Inflammatory macrophage treated with lipopolysaccharide for 4 hours (primary cell): Measurements from ENCODE around the gene EHMT1.
"Not testable (repeated sequence)": the region's sequence is repeated elsewhere in the genome, so short reads cannot be mapped to it uniquely, and the experiment has no call there.

Experiments
- DNase-seq: peaks from one replicate; pipeline ENCODE4 v3.0.0-alpha.2; 2020

EHMT1 gene

GRCh38 chr9:137590469-137591383 lies 28.1 kb upstream of the EHMT1 start, which contains the start of gene ZMYND19:
Gene ZMYND19 (minus strand): TSS chr9:137590512. CDS start chr9:137590263, 249 bp downstream.
- peak; percentile 92 for DNase-seq

GRCh38 chr9:137592767-137593166 lies 26.0 kb upstream of the EHMT1 start:
- DNase-seq, result peak; percentile 18

DNA sequence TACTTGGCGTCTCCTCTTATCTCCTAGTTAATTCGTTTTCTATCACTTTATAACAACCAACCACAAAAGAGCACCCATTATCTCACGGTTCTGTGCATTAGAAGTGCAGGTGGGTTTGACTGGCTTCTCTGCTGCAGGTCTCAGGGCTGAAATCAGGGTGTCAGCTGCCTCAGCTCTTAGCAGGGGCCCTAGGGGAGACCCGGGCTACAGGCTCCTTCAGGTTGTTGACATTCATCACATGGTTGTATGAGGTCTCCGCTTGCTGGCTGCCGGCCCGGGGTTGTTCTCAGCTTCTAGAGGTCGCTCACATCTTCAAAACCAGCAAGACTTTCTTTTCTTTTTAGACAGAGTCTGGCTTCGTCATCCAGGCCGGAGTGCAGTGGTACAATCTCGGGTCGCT lies 25.6 kb upstream of the EHMT1 start:
- DNase-seq, result no peak

GRCh38 chr9:137596577-137596976 lies 22.2 kb upstream of the EHMT1 start:
- DNase-seq, result not testable (repeated sequence)

DNA sequence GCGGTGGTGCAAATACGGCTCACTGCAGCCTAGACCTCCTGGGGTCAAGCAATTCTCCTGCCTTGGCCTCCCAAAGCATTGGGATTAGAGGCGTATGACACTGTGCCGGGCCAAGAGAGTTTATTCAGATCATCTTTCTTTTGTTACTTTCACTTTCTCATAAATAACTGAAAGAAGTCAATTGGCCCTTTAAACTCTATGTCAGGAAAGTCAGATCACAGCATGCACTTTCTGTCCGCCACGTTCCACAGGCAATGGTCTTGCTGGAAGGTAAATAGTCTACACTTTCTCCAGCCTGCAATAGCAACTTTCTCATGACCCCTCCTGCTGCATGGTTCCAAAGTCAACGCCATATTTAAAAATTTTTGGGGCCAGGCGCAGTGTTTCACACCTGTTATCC lies 19.9 kb upstream of the EHMT1 start:
- no peak for DNase-seq

DNA sequence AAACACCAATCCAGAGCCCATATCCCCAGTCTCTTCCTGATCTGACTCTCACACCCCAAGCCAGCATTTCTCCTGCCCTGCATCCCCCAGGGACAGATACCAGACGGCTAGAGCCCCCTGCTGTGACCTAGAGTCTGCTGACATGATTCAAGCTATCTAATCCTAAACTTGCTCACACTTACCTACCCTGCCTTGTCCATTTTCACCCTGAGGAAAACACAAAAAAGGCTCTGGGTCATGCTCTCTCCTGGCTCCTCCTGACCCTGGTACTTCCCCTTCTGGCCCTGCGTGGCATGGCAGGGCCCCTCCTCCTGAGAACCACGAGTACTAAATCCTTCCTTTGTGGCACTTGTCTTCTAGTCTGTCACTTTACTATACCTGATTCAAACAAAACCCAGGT lies 16.1 kb upstream of the EHMT1 start:
- peak; percentile 51 for DNase-seq

- DNase-seq, result no peak
Observed at GRCh38 chr9:137603879-137604278, 14.9 kb upstream of the EHMT1 start.

- DNase-seq, result no peak
Observed at GRCh38 chr9:137604345-137605086, 14.3 kb upstream of the EHMT1 start.

- DNase-seq, result peak; percentile 91
Observed at GRCh38 chr9:137605121-137606004, 13.4 kb upstream of the EHMT1 start, which contains the start of gene ARRDC1. Gene ARRDC1 (plus strand): TSS chr9:137605686. CDS start chr9:137605718, 32 bp downstream.

- no peak for DNase-seq
Observed at GRCh38 chr9:137606005-137606621, 12.7 kb upstream of the EHMT1 start.

GRCh38 chr9:137606734-137607138 lies 12.1 kb upstream of the EHMT1 start:
- DNase-seq, result no peak

- peak; percentile 86 for DNase-seq
Observed at GRCh38 chr9:137607141-137607857, 11.5 kb upstream of the EHMT1 start.

- DNase-seq, result no peak
Observed at GRCh38 chr9:137610944-137611343, 7.9 kb upstream of the EHMT1 start.

DNA sequence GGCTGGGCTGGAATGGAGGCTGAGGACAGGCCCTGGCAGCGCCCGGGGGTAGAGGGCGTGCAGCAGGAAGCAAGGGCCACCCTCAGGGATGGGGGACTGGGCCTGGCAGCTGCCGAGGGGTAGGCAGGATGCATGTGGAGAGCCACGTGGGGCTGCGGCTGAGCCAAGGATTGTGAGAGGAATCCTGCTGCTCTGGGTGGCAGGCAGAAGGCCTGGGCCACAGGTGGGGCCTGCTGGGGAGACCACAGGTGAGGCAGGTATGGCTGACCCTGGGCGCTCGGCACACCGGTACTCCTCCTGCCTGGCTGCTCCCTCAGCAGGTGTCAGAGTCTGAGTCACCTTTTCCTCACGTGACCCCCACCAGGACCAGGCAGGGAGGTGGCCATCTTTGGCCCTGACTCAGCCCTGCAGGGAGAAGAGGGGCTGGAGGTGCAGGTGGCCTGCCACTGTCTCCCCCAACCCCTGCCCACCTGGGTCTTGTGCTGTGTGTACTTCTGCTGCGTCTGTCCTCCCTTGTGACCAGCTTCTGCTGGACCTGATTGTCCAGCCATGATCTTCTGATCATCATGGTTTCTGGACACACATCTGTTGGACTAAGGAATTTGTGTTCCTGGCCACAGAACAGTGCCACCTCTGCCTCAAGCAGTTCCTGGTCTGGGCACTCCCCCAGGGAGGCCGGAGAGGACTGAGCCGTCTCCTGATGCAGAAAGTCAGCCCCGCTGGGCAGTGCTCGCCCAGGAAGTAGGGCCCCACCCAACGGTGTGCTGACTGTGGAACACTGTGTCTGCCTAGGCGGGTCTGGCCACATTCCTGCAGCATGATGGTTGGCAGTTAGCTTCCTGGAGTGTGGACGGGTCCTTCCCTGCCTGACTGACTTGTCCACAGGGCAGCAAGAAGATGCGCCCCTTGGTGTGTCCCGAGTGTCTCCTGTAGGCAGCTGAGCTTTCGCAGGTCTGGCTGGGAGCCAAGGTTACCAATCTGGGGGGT lies 6.9 kb upstream of the EHMT1 start:
- DNase-seq, result no peak

- no peak for DNase-seq
Observed at GRCh38 chr9:137612741-137613142, 6.1 kb upstream of the EHMT1 start.

DNA sequence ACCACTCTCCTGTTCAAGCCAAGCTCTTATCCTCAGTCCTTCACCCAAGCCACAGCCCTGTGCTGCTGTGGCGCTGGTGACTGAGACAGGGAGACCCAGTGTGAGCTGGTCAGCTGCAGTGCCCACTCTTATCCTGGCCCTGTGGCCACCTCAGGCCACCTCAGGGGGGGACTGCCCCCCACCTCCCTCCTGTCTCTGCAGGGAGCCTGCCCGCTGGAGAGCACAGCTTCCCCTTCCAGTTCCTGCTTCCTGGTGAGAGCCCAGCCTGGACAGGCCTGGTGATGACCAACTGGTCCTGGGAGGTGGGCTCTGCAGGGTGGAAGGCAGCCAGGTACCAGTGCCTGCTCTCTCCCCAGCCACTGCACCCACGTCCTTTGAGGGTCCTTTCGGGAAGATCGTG lies 5.5 kb upstream of the EHMT1 start:
- DNase-seq, result no peak

DNA sequence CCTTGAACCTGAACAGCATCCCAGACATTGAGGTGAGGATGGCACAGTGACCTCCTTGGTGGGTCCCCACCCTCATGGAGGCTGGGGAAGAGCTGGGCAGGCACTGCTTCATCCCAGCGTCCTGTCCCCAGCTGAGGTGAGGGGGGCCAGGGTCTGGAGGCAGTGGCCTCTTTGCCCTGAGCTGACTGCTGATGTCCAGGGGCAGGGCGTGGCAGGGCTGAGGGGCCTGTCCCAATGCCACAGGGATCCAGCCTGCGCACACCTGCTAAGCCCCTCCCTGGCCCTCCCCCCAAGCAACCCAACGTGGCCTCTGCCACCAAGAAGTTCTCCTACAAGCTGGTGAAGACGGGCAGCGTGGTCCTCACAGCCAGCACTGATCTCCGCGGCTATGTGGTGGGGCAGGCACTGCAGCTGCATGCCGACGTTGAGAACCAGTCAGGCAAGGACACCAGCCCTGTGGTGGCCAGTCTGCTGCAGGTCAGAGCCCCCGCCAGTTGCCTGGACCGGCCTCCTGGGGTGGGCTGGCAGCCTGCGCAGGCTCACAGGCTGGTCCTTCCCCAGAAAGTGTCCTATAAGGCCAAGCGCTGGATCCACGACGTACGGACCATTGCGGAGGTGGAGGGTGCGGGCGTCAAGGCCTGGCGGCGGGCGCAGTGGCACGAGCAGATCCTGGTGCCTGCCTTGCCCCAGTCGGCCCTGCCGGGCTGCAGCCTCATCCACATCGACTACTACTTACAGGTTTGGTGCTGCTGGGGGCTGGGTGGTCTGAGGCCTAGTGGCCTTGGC lies 4.9 kb upstream of the EHMT1 start:
- no peak for DNase-seq

DNA sequence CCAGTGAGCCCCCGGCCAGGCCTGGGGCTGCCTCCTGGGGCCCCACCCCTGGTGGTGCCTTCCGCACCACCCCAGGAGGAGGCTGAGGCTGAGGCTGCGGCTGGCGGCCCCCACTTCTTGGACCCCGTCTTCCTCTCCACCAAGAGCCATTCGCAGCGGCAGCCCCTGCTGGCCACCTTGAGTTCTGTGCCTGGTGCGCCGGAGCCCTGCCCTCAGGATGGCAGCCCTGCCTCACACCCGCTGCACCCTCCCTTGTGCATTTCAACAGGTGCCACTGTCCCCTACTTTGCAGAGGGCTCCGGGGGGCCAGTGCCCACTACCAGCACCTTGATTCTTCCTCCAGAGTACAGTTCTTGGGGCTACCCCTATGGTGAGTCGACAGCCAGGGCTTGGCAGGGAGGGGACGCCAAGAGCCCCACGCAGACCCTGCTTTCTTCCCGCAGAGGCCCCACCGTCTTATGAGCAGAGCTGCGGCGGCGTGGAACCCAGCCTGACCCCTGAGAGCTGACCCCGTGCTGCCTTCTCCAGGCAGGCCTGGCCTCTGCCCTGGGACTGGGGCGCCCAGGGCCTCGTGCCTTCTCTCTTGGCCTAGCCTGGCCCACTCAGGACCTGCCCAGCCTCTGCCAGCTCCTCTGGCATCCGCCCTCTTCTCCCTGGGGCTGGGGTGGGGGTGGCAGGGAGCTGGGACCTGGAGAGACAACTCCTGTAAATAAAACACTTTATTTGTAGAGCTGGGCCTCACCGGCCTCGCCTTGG lies 4.0 kb upstream of the EHMT1 start:
- no peak for DNase-seq

DNA sequence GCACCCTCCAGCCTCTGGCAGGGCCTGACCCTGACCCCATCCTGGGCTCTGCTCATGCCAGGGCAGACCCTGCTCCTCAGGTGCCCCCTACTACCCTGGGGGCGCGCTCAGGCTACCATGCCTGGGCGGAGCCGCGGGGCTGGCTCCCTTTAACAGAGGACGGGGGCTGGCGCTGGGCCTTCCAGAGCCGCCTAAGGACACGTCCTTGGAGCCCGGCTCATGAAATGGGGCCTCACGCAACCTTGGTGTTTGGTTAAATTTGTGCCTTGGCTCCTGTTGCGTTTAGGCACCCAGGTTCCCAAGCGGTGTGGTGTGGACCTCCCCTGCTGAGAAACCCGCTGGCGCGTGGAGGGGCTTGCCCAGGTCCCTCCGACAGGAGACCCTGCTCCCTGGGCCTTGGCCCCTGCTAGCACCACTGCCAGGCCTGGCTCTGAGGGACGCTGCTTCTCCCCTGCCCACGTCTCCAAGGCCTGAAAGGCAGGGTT lies 3.4 kb upstream of the EHMT1 start:
- DNase-seq, result no peak
